Amygdala (tissue), 56 donors: ENCODE results near the gene SLC4A4.

Experiments
- DNase-seq, 56 donors: peaks; one replicate each; lab custom pipeline; 2025; lab: John Stamatoyannopoulos, UW

Gene SLC4A4

GRCh38 chr4:71584585-71584984 is 245.8 kb downstream of the SLC4A4 start:
- DNase-seq = no peak

- no peak for DNase-seq
Measured at GRCh38 chr4:71586087-71586763, 247.4 kb downstream of the SLC4A4 start.

DNA sequence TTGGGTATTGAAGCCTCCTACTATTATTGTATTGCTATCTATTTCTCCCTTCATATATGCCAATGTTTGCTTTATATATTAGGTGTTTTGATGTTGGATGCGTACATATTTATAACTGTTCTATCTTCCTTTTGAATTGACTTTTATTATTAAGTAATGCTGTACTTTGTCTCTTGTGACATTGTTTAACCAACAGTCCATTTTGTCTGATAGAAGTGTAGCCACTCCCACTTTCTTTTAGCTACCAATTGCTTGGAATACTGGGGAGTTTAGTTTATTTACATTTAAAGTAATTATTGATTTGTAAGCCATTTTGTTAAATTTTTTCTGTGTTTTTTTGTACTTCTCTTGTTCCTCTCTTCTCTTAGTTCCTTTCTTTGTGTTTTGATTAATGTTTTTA is 249.2 kb downstream of the SLC4A4 start:
- no peak for DNase-seq

DNA sequence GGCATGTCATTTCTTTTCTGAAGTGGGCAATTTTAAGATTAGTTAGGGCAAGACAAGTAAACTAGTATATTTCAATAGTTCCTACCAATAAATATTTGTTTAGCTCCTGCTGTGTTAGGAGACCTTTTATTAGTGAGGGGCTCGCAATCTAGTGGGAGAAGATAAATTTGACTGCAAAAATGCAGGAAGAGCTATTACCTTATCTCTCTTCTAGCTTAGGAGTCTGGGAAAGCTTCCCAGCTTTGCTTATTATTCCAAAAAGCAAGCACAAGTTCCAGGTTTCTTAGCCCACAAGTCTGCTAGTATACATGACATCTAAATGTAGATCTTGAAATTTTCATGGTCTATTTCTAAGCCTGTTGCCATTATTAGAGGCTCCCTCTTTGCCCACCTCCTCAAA is 254.0 kb downstream of the SLC4A4 start:
- DNase-seq = no peak

- DNase-seq = no peak
Measured at GRCh38 chr4:71593311-71593710, 254.5 kb downstream of the SLC4A4 start.

DNA sequence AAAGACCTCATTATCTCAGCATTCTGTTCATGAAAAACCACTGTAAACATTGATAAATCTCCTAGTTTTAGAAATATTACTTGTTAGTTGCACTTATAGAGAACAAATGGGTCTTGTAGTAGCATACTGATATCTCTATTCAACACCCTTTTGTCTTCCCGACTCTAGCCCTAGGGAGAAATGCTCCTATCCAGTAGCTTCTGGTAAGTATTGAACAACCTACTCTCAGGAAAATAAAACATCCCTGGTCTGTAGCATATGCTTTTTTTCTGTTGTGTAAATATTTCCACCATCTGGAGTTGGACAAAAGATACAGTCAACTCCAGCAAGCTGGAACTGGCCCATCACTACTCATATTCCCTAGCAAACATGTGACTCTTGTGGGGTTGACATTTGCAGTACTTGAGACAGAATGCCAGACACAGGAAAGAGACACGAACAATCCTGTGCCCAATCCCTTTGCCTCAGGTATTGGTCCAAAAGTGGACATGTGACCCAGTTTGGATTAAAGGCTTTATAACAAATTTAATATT is 256.8 kb downstream of the SLC4A4 start:
- DNase-seq = no peak

- DNase-seq = no peak
Measured at GRCh38 chr4:71599578-71599977, 260.8 kb downstream of the SLC4A4 start.

DNA sequence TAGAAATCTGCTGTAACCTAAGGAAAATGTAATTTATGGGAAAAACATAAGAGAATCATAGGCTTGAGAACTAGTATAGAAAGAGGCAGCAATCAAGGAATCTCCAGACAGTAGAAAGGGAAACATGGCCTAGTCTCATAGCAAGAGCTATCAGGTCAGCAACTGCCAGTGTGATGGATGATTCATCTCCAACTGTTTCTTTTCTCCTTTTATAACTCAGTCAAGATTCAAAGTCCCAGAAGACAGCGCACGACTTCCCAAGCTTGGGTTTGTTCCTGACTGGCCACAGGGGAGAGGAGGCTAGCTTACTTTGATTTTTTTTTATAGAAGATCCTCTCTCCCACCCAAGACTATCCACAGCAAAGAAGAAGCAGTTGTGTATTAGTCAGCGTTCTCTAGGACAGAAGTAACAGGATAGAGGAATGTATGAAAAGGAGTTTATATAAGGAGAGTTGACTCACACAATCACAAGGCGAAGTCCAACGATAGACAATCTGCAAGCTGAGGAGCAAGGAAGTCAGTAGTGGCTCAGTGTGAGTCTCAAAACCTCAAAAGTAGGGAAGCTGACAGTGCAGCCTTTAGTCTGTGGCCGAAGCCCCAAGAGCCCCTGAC is 263.6 kb downstream of the SLC4A4 start:
- no peak for DNase-seq

DNA sequence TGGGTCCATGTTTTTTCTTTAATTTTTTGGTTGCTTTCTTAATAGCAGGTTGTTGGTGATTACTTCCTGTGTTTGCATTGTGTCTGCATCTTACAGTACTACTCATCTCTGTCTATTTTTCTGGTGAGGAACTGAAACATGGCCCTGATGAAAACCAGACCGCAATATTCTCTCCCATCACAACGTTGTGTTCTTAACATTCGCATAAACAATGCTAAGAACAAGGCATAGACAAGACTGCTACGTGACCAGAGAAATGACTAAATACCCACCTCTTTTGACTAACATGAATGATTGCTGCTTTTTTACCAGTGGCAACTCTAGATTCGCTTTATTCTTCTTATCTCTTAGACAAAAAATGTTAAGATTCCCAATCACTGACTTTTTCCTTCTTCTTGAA is 266.0 kb downstream of the SLC4A4 start:
- no peak for DNase-seq

GRCh38 chr4:71607109-71607508 is 268.3 kb downstream of the SLC4A4 start:
- DNase-seq = no peak

- DNase-seq = no peak
Measured at GRCh38 chr4:71607780-71608677, 269.2 kb downstream of the SLC4A4 start.

DNA sequence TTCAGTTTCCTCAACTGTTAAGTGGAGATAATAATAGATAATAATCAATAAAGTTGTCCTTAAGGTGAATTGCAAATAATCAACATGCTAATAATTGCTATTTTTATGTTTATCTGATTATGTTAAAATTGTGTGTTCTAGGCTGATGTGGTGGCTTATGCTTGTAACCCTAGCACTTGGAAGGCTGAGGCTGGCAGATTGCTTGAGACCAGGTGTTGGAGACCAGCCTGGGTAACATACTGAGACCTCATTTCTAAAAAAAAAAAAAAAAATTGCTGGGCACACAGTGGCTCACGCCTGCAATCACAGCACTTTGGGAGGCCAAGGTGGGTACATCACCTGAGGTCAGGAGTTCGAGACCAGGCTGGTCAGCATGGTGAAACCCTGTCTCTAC is 269.9 kb downstream of the SLC4A4 start:
- no peak for DNase-seq

GRCh38 chr4:71609167-71609566 is 270.3 kb downstream of the SLC4A4 start:
- DNase-seq = no peak

DNA sequence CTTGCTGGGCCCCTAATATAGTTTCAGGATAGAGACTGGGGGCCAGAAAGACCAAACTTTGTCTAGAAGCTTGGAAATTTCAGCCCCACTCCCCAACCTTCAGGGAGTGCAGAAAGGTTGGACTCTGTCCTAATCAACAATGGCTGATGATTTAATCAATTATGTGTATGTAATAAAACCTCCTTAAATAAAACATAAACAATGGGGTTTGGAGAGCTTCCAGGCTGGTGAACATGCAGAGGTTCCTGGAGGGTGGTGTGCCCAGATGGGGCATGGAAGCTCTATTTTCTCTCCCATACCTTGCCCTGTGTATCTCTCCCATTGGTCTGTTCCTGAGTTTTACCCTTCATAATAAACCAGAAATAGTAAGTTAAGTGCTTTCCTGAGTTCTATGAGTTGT is 270.8 kb downstream of the SLC4A4 start:
- no peak for DNase-seq

DNA sequence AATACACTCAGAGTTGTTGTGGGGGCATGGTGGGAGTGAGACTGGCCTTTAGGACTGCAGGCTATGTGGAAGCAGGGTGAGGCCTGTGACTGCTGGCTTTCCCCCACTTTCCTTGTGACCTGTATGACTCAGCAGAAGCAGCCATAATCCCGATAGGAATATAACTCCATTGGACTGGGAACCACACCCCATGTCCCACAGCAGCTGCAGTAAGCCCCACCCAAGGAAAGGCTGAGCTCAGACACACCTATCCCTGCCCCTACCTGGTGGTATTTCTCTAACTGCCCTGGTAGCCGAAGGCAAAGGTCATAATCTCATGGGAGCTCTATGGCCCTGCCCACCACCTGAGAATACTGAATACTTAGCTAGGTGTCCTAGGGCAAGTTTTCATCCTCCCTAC is 275.8 kb downstream of the SLC4A4 start:
- no peak for DNase-seq

DNA sequence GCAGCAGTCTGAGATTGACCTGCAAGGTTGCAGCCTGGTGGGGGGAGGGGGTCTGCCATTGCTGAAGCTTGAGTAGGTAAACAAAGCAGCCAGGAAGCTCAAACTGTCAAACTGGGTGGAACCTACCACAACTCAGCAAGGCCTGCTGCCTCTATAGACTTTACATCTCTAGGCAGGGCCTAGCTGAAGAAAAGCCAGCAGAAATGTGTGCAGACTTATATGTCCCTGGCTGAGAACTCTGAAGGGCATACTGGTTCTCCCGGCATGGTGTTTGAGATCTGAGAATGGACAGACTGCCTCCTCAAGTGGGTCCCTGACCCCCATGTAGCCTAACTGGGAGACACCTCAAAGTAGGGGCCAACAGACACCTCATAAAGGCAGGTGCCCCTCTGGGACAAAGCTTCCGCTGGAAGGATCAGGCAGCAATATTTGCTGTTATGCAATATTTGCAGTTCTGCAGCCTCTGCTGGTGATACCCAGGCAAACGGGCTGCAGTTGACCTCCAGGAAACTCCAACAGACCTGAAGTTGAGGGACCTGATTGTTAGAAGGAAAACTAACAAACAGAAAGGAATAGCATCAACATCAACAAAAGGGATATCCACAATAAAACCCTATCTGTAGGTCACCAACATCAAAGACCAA is 277.5 kb downstream of the SLC4A4 start:
- DNase-seq = no peak
